ENCODE data around the gene RNF115.

GRCh38 chr1:145706086-145706664 is 117.7 kb downstream of the RNF115 start:
- no peak for TF ChIP-seq CTCF (IDR thresholded peaks at IDR 0.05; ENCODE audit: poor library complexity, severe bottlenecking)
- TF ChIP-seq SMC3 (conservative IDR thresholded peaks at IDR 0.05; ENCODE audit: poor library complexity), result no peak
- TF ChIP-seq TAF1 (IDR thresholded peaks at IDR 0.05; ENCODE audit: low read depth), result no peak
- TF ChIP-seq POLR2AphosphoS5 (IDR thresholded peaks at IDR 0.05), result no peak
- TF ChIP-seq RAD21 (conservative IDR thresholded peaks at IDR 0.05), result no peak

Measured in neural cell (in vitro differentiated cells).